HepG2 (cell line): ENCODE data around the gene DHX29. TPM values are rescaled to one million over a fixed set of nuclear protein-coding genes. Genes with fewer than 3 reads are reported as not detected.

Experiments
- ARID3A ChIP-seq: IDR thresholded peaks from 2 replicates; pipeline ENCODE4 v1.6.1; 2012; ENCODE audit warnings: low read depth, low read length, improper control_type of control experiment
- FOXK2 ChIP-seq: fragments of 450-650 bp; IDR thresholded peaks from 2 replicates; pipeline ENCODE4 v1.6.1; 2016
- FOXO1 ChIP-seq: sonication (generic); formaldehyde crosslinking; IDR thresholded peaks from 2 replicates; pipeline ENCODE4 v1.4.0; 2020; ENCODE audit warnings: missing genetic modification reagents
- HDAC6 ChIP-seq: fragments of 200-600 bp; sonication (generic); IDR thresholded peaks from 2 replicates; pipeline ENCODE4 v1.7.0; 2017; ENCODE audit warnings: mild to moderate bottlenecking, antibody characterized with exemption, low read length, low read depth
- HHEX ChIP-seq: IDR thresholded peaks from 2 replicates; pipeline ENCODE4 v1.6.1; 2016; ENCODE audit warnings: control low read depth
- HOXD1 ChIP-seq: sonication (generic); formaldehyde crosslinking; IDR thresholded peaks from 2 replicates; pipeline ENCODE4 v1.5.0; 2020; ENCODE audit warnings: missing genetic modification reagents
- KAT8 ChIP-seq: IDR thresholded peaks from 2 replicates; pipeline ENCODE4 v1.6.1; 2016; ENCODE audit warnings: missing genetic modification reagents, missing compliant biosample characterization
- MIXL1 ChIP-seq: IDR thresholded peaks from 2 replicates; pipeline ENCODE4 v1.6.1; 2016
- NCOA1 ChIP-seq: sonication (generic); formaldehyde crosslinking; IDR thresholded peaks from 2 replicates; pipeline ENCODE4 v1.9.0; 2021; ENCODE audit warnings: missing genetic modification reagents
- NONO ChIP-seq, 2 experiments: fragments of 450-650 bp in 1 of 2; sonication (generic) in 1 of 2; formaldehyde crosslinking in 1 of 2; IDR thresholded peaks in 1 of 2; conservative IDR thresholded peaks in 1 of 2; 2 replicates each; pipeline versions ENCODE4 v1.6.1 to v1.8.0; 2017 to 2022; ENCODE audit warnings: mild to moderate bottlenecking in 1 of 2, missing genetic modification reagents in 1 of 2, moderate library complexity in 1 of 2
- PREB ChIP-seq: sonication (generic); formaldehyde crosslinking; IDR thresholded peaks from 2 replicates; pipeline ENCODE4 v1.4.0; 2020; ENCODE audit warnings: missing genetic modification reagents
- RCOR2 ChIP-seq: IDR thresholded peaks from 2 replicates; pipeline ENCODE4 v1.6.1; 2016; ENCODE audit warnings: missing biosample characterization, missing genetic modification reagents
- SCMH1 ChIP-seq: sonication (generic); formaldehyde crosslinking; IDR thresholded peaks from 2 replicates; pipeline ENCODE4 v1.9.0; 2021; ENCODE audit warnings: missing genetic modification reagents, mild to moderate bottlenecking, borderline replicate concordance
- SNRNP70 ChIP-seq: fragments of 200-400 bp; formaldehyde crosslinking; IDR thresholded peaks from 2 replicates; pipeline ENCODE4 v1.6.1; 2017; ENCODE audit warnings: mild to moderate bottlenecking, low read depth, low read length, moderate library complexity
- SPEN ChIP-seq: sonication (generic); formaldehyde crosslinking; IDR thresholded peaks from 2 replicates; pipeline ENCODE4 v1.5.1; 2020; ENCODE audit warnings: low read depth, mild to moderate bottlenecking, missing genetic modification reagents
- TFDP1 ChIP-seq: IDR thresholded peaks from 2 replicates; pipeline ENCODE4 v1.6.1; 2016; ENCODE audit warnings: missing compliant biosample characterization, missing genetic modification reagents, borderline replicate concordance
- ZNF180 ChIP-seq: sonication (generic); formaldehyde crosslinking; IDR thresholded peaks from 2 replicates; pipeline ENCODE4 v1.4.0; 2020; ENCODE audit warnings: low read depth, missing genetic modification reagents, borderline replicate concordance
- ZNF225 ChIP-seq: sonication (generic); formaldehyde crosslinking; IDR thresholded peaks from 2 replicates; pipeline ENCODE4 v1.4.0; 2020; ENCODE audit warnings: mild to moderate bottlenecking, missing genetic modification reagents
- ZNF232 ChIP-seq: sonication (generic); formaldehyde crosslinking; IDR thresholded peaks from 2 replicates; pipeline ENCODE4 v1.4.0; 2020; ENCODE audit warnings: missing genetic modification reagents, borderline replicate concordance
- ZNF251 ChIP-seq: sonication (generic); formaldehyde crosslinking; IDR thresholded peaks from 2 replicates; pipeline ENCODE4 v1.9.0; 2021; ENCODE audit warnings: mild to moderate bottlenecking, missing genetic modification reagents
- ZNF367 ChIP-seq: sonication (generic); formaldehyde crosslinking; IDR thresholded peaks from 2 replicates; pipeline ENCODE4 v1.4.0; 2020; ENCODE audit warnings: missing genetic modification reagents, borderline replicate concordance
- ZNF670 ChIP-seq: sonication (generic); formaldehyde crosslinking; IDR thresholded peaks from 2 replicates; pipeline ENCODE4 v1.8.0; 2022; ENCODE audit warnings: mild to moderate bottlenecking, missing genetic modification reagents, borderline replicate concordance
- ZNF7 ChIP-seq: IDR thresholded peaks from 2 replicates; pipeline ENCODE4 v1.6.1; 2016; ENCODE audit warnings: missing biosample characterization, missing genetic modification reagents
- ZNF740 ChIP-seq: sonication (generic); formaldehyde crosslinking; IDR thresholded peaks from 2 replicates; pipeline ENCODE4 v1.4.0; 2020; ENCODE audit warnings: missing genetic modification reagents
- ZNF776 ChIP-seq: sonication (generic); formaldehyde crosslinking; IDR thresholded peaks from 2 replicates; pipeline ENCODE4 v1.4.0; 2020; ENCODE audit warnings: mild to moderate bottlenecking, missing genetic modification reagents
- ZNF782 ChIP-seq: sonication (generic); formaldehyde crosslinking; IDR thresholded peaks from 2 replicates; pipeline ENCODE4 v1.4.0; 2020; ENCODE audit warnings: missing genetic modification reagents, mild to moderate bottlenecking, borderline replicate concordance
- polyA plus RNA-seq, 8 experiments: library from polyadenylated mRNA; depleted of rRNA in 3 of 8; stranded (reverse) in 7 of 8; unstranded in 1 of 8; fragments of >200 nt; fragmentation: Illumina TruSeq in 4 of 8; extraction: Trizol in 4 of 8; gene quantifications; 2 replicates each; pipeline versions ENCODE4 v1.2.1 to v1.2.3, GENCODE V29; 2011 to 2016; ENCODE audit warnings: low read depth in 4 of 8, missing spikeins in 1 of 8, mixed read lengths in 1 of 8; ENCODE audit not compliant: insufficient read depth in 1 of 8
- total RNA-seq, 5 experiments: library from RNA; depleted of rRNA; stranded (reverse); fragments of >200 nt; fragmentation: Illumina TruSeq; extraction: Trizol; gene quantifications; 2 replicates each; pipeline ENCODE4 v1.2.3, GENCODE V29; 2016; ENCODE audit warnings: low read depth in 1 of 5

The DHX29 gene
- total and polyA plus RNA-seq, 2 of the 13 experiments (the other 11 are each of a cell fraction or from before 2014, with no cell fraction given), result 1.9 to 22.0 TPM

- TF ChIP-seq ARID3A, result no peak
- peak; percentile 70; the same call in 1 of the 2 replicates for TF ChIP-seq TFDP1 (CRISPR knock-in tag)
- TF ChIP-seq HHEX, result no peak
- TF ChIP-seq SNRNP70, result no peak
- peak; percentile 62; the same call in 1 of the 2 replicates for TF ChIP-seq SPEN (CRISPR knock-in tag)
- peak; percentile 87 for TF ChIP-seq KAT8 (CRISPR knock-in tag)
- no peak for TF ChIP-seq SCMH1 (CRISPR knock-in tag)
- no peak for TF ChIP-seq NCOA1 (CRISPR knock-in tag)
- TF ChIP-seq FOXK2, result no peak
- TF ChIP-seq RCOR2, result no peak
- TF ChIP-seq MIXL1 (CRISPR knock-in tag), result peak; percentile 26; the same call in 1 of the 2 replicates
- TF ChIP-seq FOXO1 (CRISPR knock-in tag), result no peak
- peak; percentile 29; the same call in 1 of the 2 replicates for TF ChIP-seq ZNF225
- peak; percentile 91 for TF ChIP-seq ZNF670 (CRISPR knock-in tag)
- TF ChIP-seq PREB (CRISPR knock-in tag), result no peak
- TF ChIP-seq ZNF251 (CRISPR knock-in tag), result no peak
- no peak for TF ChIP-seq ZNF740 (CRISPR knock-in tag)
- TF ChIP-seq ZNF7 (CRISPR knock-in tag), result no peak
- TF ChIP-seq ZNF776, result no peak
- TF ChIP-seq HOXD1 (CRISPR knock-in tag), result no peak
- no peak for TF ChIP-seq ZNF782 (CRISPR knock-in tag)
- TF ChIP-seq ZNF232 (CRISPR knock-in tag), result peak; percentile 37; the same call in 1 of the 2 replicates
- TF ChIP-seq HDAC6, result no peak
- no peak for TF ChIP-seq NONO (IDR thresholded peaks at IDR 0.05)
- TF ChIP-seq NONO (CRISPR knock-in tag; conservative IDR thresholded peaks at IDR 0.05), result peak; percentile 22; the same call in 1 of the 2 replicates
- no peak for TF ChIP-seq ZNF180
- TF ChIP-seq ZNF367, result no peak
These were observed at the start of gene DHX29, which contains the start of gene MTREX (continued) for GRCh38 chr5:55307383-55308253.
